Measurements from ENCODE around the gene KCNQ1. TPM values are rescaled to one million over a fixed set of nuclear protein-coding genes. Genes with fewer than 3 reads are reported as not detected.

The KCNQ1 gene
- total and polyA plus RNA-seq, 2 donors (not counting 1 experiment from before 2014, with no cell fraction given): 21.5 to 28.8 TPM

DNA sequence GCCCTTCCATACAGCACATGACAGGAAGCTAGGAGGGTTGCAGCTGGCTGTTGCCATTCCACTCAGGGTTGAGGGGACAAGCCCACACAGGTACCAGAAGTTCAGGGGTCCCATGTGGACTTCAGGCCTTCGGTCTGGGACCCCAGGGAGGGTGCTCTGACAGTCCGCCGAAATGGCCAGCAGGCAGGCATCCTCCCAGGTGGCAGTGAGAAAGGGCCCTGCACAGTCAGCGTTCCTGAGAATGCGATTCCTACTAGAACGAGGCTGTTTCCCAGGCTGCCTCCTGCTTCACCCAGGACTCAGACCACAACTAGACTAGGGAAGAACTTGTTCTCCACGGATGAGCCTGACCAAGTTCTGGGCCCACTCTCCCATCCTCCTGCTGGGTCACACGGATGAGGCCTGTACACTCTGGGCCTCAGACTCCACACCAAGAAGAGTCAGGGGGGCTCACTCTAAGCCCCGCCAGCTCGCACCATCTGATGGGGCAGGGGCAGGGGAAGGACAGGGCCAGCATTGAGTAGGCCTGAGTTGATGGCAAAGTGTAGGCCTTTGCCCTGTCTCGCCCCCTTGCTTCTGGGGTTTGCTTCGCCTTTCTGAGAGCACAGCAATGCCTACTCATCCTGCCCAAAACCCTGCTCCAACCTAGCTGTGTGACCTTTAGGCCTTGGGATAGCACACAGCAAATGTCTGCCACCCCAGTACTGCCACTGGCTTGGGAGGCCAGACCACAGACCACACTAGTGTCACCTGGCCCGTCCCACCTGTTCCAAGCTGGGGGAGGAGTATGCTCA is 241.0 kb downstream of the KCNQ1 start:
- Histone ChIP-seq H4K20me1 (ENCODE audit: control insufficient read depth, insufficient read depth, low read length, poor library complexity, severe bottlenecking) (no peaks in the 10 kb centered on the region), H3K4me3 (ENCODE audit: control extremely low read depth in 1 of 5, extremely low read depth in 1 of 5, insufficient read depth in 1 of 5, low read depth in 2 of 5, low read length in 4 of 5) (no peak overlapping the region), H2AFZ (ENCODE audit: insufficient read depth, low read depth, low read length, poor library complexity, severe bottlenecking) (no peak overlapping the region), H3K79me2 (ENCODE audit: control insufficient read depth, insufficient read depth, low read length) (peaks cover 5% of the 10 kb centered on the region), H3K9me3 (ENCODE audit: control extremely low read depth in 1 of 3, control insufficient read depth in 2 of 3, insufficient read depth in 1 of 3, low read length in 2 of 3) (no peaks in the 10 kb centered on the region), H3K9ac (ENCODE audit: low read length) (no peak overlapping the region), H3K36me3 (replicated peaks in 1 of 2; ENCODE audit: control extremely low read depth in 1 of 2, control insufficient read depth in 1 of 2, extremely low read depth in 1 of 2, insufficient read depth in 2 of 2, low read length in 1 of 2) (no peaks in the 10 kb centered on the region), H3K27me3 (replicated peaks in 1 of 4; ENCODE audit: control extremely low read depth in 1 of 4, control insufficient read depth in 3 of 4, insufficient read depth in 4 of 4, low read length in 3 of 4) (no peaks in the 10 kb centered on the region), H3K4me2 (replicated peaks; ENCODE audit: low read depth, low read length, poor library complexity, severe bottlenecking) (no peak overlapping the region), H3K4me1 (ENCODE audit: control insufficient read depth in 2 of 2, insufficient read depth in 2 of 2, low read length in 2 of 2) (peaks cover 13 to 18% of the 10 kb centered on the region in 2 donors), H3K27ac (ENCODE audit: low read length in 2 of 2) (no peak overlapping the region)
- ChIA-PET POLR2A (no interaction called here), CTCF (no interaction called here)
- H3K27me3 Mint-ChIP-seq: no peaks in the 10 kb centered on the region
- WGBS (ENCODE audit: insufficient coverage): 96% methylated on average over 12 of the region's 13 CpGs
- ATAC-seq (ENCODE audit: low read depth) (no peak), DNase-seq (no peak)
- intact Hi-C loops (cut with micrococcal nuclease): no loop called here
- peaks cover 23% of the 10 kb centered on the region for H3K4me1 Mint-ChIP-seq
- H3K27ac Mint-ChIP-seq: no peak overlapping the region
- H3K4me3 Mint-ChIP-seq: no peak overlapping the region
- no peak for TF ChIP-seq EZH2 (IDR thresholded peaks at IDR 0.05; ENCODE audit: borderline replicate concordance, insufficient read depth, low read depth, low read length, poor library complexity, severe bottlenecking)
- TF ChIP-seq, protein P1, sequence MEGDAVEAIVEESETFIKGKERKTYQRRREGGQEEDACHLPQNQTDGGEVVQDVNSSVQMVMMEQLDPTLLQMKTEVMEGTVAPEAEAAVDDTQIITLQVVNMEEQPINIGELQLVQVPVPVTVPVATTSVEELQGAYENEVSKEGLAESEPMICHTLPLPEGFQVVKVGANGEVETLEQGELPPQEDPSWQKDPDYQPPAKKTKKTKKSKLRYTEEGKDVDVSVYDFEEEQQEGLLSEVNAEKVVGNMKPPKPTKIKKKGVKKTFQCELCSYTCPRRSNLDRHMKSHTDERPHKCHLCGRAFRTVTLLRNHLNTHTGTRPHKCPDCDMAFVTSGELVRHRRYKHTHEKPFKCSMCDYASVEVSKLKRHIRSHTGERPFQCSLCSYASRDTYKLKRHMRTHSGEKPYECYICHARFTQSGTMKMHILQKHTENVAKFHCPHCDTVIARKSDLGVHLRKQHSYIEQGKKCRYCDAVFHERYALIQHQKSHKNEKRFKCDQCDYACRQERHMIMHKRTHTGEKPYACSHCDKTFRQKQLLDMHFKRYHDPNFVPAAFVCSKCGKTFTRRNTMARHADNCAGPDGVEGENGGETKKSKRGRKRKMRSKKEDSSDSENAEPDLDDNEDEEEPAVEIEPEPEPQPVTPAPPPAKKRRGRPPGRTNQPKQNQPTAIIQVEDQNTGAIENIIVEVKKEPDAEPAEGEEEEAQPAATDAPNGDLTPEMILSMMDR (IDR thresholded peaks at IDR 0.05): no peak
- no peaks in the 10 kb centered on the region for H3K9me3 Mint-ChIP-seq (ENCODE audit: insufficient read depth)

Measured in B cell (primary cell).